BE2C (cell line): ENCODE results near the gene ESYT2.
"Not testable (repeated sequence)": the region's sequence is repeated elsewhere in the genome, so short reads cannot be mapped to it uniquely, and the experiment has no call there.

Experiments
- DNase-seq: peaks from one replicate; pipeline ENCODE4 v3.0.0-alpha.2; 2020
- H3K27me3 ChIP-seq: fragments of 250-450 bp; sonication (Bioruptor Pico); 2 replicates; pipeline ENCODE4 v1.5.1; 2020; ENCODE audit warnings: mild to moderate bottlenecking
- H3K36me3 ChIP-seq: fragments of 250-450 bp; sonication (Bioruptor Pico); 2 replicates; pipeline ENCODE4 v1.5.1; 2020; ENCODE audit warnings: mild to moderate bottlenecking
- H3K4me1 ChIP-seq: fragments of 250-450 bp; sonication (Bioruptor Pico); 2 replicates; pipeline ENCODE4 v1.5.1; 2020
- H3K4me3 ChIP-seq: 2 replicates; pipeline ENCODE4 v1.5.1; 2011; ENCODE audit warnings: low read depth, low read length
- H3K9me3 ChIP-seq: fragments of 250-450 bp; sonication (Bioruptor Pico); 2 replicates; pipeline ENCODE4 v1.5.1; 2020
- CTCF ChIP-seq: IDR thresholded peaks from 2 replicates; pipeline ENCODE4 v1.5.1; 2012; ENCODE audit warnings: mild to moderate bottlenecking, low read depth, low read length

The ESYT2 gene

GRCh38 chr7:158706273-158706704, 123.0 kb downstream of the ESYT2 start:
- Histone ChIP-seq H3K4me1 (no peaks in the 10 kb centered on the region), H3K27me3 (no peaks in the 10 kb centered on the region), H3K4me3 (no peak overlapping the region), H3K36me3 (peaks cover 4% of the 10 kb centered on the region), H3K9me3 (no peaks in the 10 kb centered on the region)
- DNase-seq = no peak
- no peak for TF ChIP-seq CTCF

- TF ChIP-seq CTCF = no peak
- no peak for DNase-seq
Measured at GRCh38 chr7:158705234-158705850, 124.0 kb downstream of the ESYT2 start.

GRCh38 chr7:158704524-158705233, 124.6 kb downstream of the ESYT2 start, which contains the start of gene NCAPG2:
TSS of gene NCAPG2 (minus strand) at chr7:158704804. CDS start at chr7:158701899, 2,905 bp downstream.
- Histone ChIP-seq H3K27me3 (no peaks in the 10 kb centered on the region), H3K36me3 (peaks cover 8% of the 10 kb centered on the region), H3K4me3 (peak within 1 kb of the TSS; percentile 81), H3K4me1 (no peaks in the 10 kb centered on the region), H3K9me3 (no peaks in the 10 kb centered on the region)
- TF ChIP-seq CTCF = no peak
- peak; percentile 100 for DNase-seq

More at GRCh38 chr7:158705234-158705850, 124.0 kb downstream of the ESYT2 start:
- H3K27me3 ChIP-seq = no peaks in the 10 kb centered on the region
- peaks cover 8% of the 10 kb centered on the region for H3K36me3 ChIP-seq
- H3K9me3 ChIP-seq = no peaks in the 10 kb centered on the region
- peak overlapping the region; percentile 81 for H3K4me3 ChIP-seq
- H3K4me1 ChIP-seq = no peaks in the 10 kb centered on the region

- not testable (repeated sequence) for H3K9me3 ChIP-seq, H3K4me1 ChIP-seq, H3K27me3 ChIP-seq, DNase-seq
- Histone ChIP-seq H3K36me3 (peaks cover 15% of the 10 kb centered on the region), H3K4me3 (peak overlapping the region; percentile 81)
Measured at GRCh38 chr7:158703679-158704523, 125.4 kb downstream of the ESYT2 start.

GRCh38 chr7:158702944-158703343, 126.4 kb downstream of the ESYT2 start:
- Histone ChIP-seq H3K27me3 (no peaks in the 10 kb centered on the region), H3K36me3 (peaks cover 23% of the 10 kb centered on the region)

More at GRCh38 chr7:158702944-158703343, 126.4 kb downstream of the ESYT2 start:
- Histone ChIP-seq H3K4me3 (peak overlapping the region; percentile 81), H3K4me1 (no peaks in the 10 kb centered on the region), H3K9me3 (no peaks in the 10 kb centered on the region)
- TF ChIP-seq CTCF = no peak
- no peak for DNase-seq
